Calu3 (cell line): Measurements from ENCODE around the gene GLT8D1. TPM values are rescaled to one million over a fixed set of nuclear protein-coding genes. Genes with fewer than 3 reads are reported as not detected.

Experiments
- BruUV-seq: library from RNA; stranded (reverse); fragments of 400-500 nt; replicated peaks from 2 replicates; lab custom pipeline; 2021; lab: Mats Ljungman, UMichigan
- CTCF ChIA-PET: fragments of 300-600 bp; sonication (Branson Sonifier 250); formaldehyde crosslinking; loops from one replicate; lab custom pipeline; 2022; ENCODE audit warnings: antibody characterized with exemption; lab: Charles Lee
- DNase-seq: peaks from one replicate; pipeline ENCODE4 v3.0.0; 2022
- H3K27ac Mint-ChIP-seq: one replicate; pipeline ENCODE4 v1.8.0; 2022; ENCODE audit warnings: mixed read lengths; ENCODE audit not compliant: unreplicated experiment
- H3K27me3 Mint-ChIP-seq: one replicate; pipeline ENCODE4 v1.8.0; 2022; ENCODE audit warnings: mixed read lengths; ENCODE audit not compliant: unreplicated experiment
- H3K36me3 Mint-ChIP-seq: one replicate; pipeline ENCODE4 v1.8.0; 2022; ENCODE audit warnings: mild to moderate bottlenecking, moderate library complexity, mixed read lengths; ENCODE audit not compliant: insufficient read depth, unreplicated experiment
- H3K4me1 Mint-ChIP-seq: one replicate; pipeline ENCODE4 v1.8.0; 2022; ENCODE audit warnings: mild to moderate bottlenecking, low read depth, mixed read lengths; ENCODE audit not compliant: unreplicated experiment
- H3K4me3 Mint-ChIP-seq: one replicate; pipeline ENCODE4 v1.8.0; 2022; ENCODE audit warnings: mild to moderate bottlenecking, low read depth, moderate library complexity, mixed read lengths; ENCODE audit not compliant: unreplicated experiment
- H3K9me3 Mint-ChIP-seq: one replicate; pipeline ENCODE4 v1.8.0; 2022; ENCODE audit warnings: low read depth, mixed read lengths; ENCODE audit not compliant: unreplicated experiment
- intact Hi-C: fragments of 100-400 bp; cut with micrococcal nuclease; formaldehyde crosslinking; loops from one replicate; pipeline ENCODE4 v1.10.0; 2022; ENCODE audit not compliant: unreplicated experiment
- total RNA-seq: library from RNA; stranded (reverse); gene quantifications from 2 replicates; pipeline ENCODE4 v1.2.3, GENCODE V29; 2022
- TF ChIP-seq, protein P1 (sequence below): fragments of 200-600 bp; IDR thresholded peaks from one replicate; pipeline ENCODE4 v1.8.0; 2022; ENCODE audit warnings: antibody characterized with exemption; ENCODE audit not compliant: unreplicated experiment

GLT8D1 gene
- total RNA-seq, 1 experiment from 2014 or later, result 36.2 TPM

DNA sequence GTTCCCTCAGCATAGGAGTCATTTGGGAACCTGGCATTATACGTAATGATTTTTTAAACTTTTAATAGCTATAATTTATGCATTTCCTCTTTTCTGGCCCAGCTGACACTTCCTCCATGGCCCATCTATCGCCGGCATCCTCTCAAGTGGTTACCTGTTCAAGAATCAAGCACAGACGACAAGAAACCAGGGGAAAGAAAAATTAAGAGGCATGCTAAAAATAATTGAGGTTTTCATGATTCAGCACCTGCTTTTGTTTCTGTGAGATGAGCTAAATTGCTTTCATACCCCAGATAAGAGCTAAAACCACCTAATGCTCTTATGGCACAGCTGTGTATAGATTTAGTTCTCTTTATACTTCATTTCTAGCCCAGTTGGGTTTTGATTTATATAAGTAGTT, 2.0 kb upstream of the GLT8D1 start:
- no peaks in the 10 kb centered on the region for H3K27me3 Mint-ChIP-seq
- H3K27ac Mint-ChIP-seq, result no peak overlapping the region
- H3K36me3 Mint-ChIP-seq, result peaks cover 39% of the 10 kb centered on the region
- peaks cover 8% of the 10 kb centered on the region for H3K4me1 Mint-ChIP-seq
- TF ChIP-seq, protein P1, sequence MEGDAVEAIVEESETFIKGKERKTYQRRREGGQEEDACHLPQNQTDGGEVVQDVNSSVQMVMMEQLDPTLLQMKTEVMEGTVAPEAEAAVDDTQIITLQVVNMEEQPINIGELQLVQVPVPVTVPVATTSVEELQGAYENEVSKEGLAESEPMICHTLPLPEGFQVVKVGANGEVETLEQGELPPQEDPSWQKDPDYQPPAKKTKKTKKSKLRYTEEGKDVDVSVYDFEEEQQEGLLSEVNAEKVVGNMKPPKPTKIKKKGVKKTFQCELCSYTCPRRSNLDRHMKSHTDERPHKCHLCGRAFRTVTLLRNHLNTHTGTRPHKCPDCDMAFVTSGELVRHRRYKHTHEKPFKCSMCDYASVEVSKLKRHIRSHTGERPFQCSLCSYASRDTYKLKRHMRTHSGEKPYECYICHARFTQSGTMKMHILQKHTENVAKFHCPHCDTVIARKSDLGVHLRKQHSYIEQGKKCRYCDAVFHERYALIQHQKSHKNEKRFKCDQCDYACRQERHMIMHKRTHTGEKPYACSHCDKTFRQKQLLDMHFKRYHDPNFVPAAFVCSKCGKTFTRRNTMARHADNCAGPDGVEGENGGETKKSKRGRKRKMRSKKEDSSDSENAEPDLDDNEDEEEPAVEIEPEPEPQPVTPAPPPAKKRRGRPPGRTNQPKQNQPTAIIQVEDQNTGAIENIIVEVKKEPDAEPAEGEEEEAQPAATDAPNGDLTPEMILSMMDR, result no peak
- CTCF ChIA-PET, result no interaction called here
- H3K4me3 Mint-ChIP-seq, result peak overlapping the region; percentile 90
- no TSS peak for BruUV-seq
- intact Hi-C loops, result no loop called here
- DNase-seq, result no peak
- H3K9me3 Mint-ChIP-seq, result no peaks in the 10 kb centered on the region

DNA sequence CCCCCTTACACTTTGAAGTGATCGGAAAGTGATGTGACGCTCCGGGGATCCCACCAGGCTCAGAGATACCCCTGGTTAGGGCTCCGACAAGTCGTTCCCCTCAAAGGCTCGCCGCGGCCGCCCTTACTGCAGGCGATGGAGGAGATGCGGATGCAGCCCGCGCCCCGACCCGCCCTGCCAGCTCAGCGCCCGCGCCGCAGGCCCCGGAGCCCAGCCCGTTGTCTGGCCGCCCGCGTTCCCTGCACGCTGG, 228 bp downstream of the GLT8D1 start:
- H3K36me3 Mint-ChIP-seq, result peaks cover 39% of the 10 kb centered on the region
- no peak for DNase-seq
- CTCF ChIA-PET, result no interaction called here
- no peaks in the 10 kb centered on the region for H3K9me3 Mint-ChIP-seq
- peak overlapping the region; percentile 79 for H3K27ac Mint-ChIP-seq
- H3K4me3 Mint-ChIP-seq, result peak overlapping the region; percentile 90
- H3K27me3 Mint-ChIP-seq, result no peaks in the 10 kb centered on the region
- BruUV-seq, result no TSS peak
- TF ChIP-seq, protein P1, result no peak
- intact Hi-C loops, result no loop called here
- H3K4me1 Mint-ChIP-seq, result peaks cover 8% of the 10 kb centered on the region

- Mint-ChIP-seq H3K4me3 (peak overlapping the region; percentile 90), H3K27ac (peak overlapping the region; percentile 79), H3K36me3 (peaks cover 35% of the 10 kb centered on the region), H3K4me1 (peaks cover 8% of the 10 kb centered on the region), H3K27me3 (no peaks in the 10 kb centered on the region), H3K9me3 (no peaks in the 10 kb centered on the region)
- DNase-seq, result no peak
- CTCF ChIA-PET, result no interaction called here
- intact Hi-C loops, result no loop called here
- no TSS peak for BruUV-seq
- TF ChIP-seq, protein P1, result no peak
These were observed 767 bp downstream of the GLT8D1 start for GRCh38 chr3:52704611-52705437.

DNA sequence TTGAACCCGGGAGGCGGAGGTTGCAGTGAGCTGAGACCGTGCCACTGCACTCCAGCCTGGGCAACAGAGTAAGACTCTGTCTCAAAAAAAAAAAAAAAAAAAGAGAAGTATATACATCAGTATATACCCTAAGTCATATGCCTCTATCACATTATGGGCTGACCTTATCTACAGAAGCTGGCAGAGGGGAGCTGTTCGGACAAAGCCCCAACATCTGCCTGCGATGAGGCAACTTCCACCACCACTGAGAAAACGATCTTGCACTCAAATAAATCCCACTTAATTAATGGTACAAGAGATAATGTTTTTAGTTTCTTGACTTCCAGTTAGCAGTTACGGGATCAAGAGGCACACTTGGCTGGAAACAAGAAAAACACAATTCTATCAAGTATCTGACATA, 2.2 kb downstream of the GLT8D1 start:
- peaks cover 8% of the 10 kb centered on the region for H3K4me1 Mint-ChIP-seq
- peaks cover 30% of the 10 kb centered on the region for H3K36me3 Mint-ChIP-seq
- CTCF ChIA-PET, result no interaction called here
- no peak overlapping the region for H3K27ac Mint-ChIP-seq
- intact Hi-C loops, result no loop called here
- TF ChIP-seq, protein P1, result no peak
- BruUV-seq, result no TSS peak
- DNase-seq, result no peak
- no peaks in the 10 kb centered on the region for H3K9me3 Mint-ChIP-seq
- no peaks in the 10 kb centered on the region for H3K27me3 Mint-ChIP-seq
- H3K4me3 Mint-ChIP-seq, result no peak overlapping the region
